Activated CD4-positive, alpha-beta T cell treated with anti-CD3 and anti-CD28 coated beads, Interleukin-2, amount 50 U/mL, for 48 hours (primary cell): ENCODE results near the gene ST3GAL6.

ENCODE experiments used
- DNase-seq, 2 experiments: peaks; one replicate each; pipeline ENCODE4 v3.0.0-alpha.2; 2020

The ST3GAL6 gene

GRCh38 chr3:98778383-98778782, 15.2 kb downstream of the ST3GAL6 start:
- DNase-seq: no peak

GRCh38 chr3:98778852-98779413, 15.8 kb downstream of the ST3GAL6 start:
- no peak for DNase-seq

- DNase-seq: no peak
Observed at GRCh38 chr3:98779541-98780335, 16.6 kb downstream of the ST3GAL6 start.

- DNase-seq: no peak
Observed at GRCh38 chr3:98780343-98780742, 17.2 kb downstream of the ST3GAL6 start.

- no peak for DNase-seq
Observed at GRCh38 chr3:98782824-98783500, 19.8 kb downstream of the ST3GAL6 start.

- no peak for DNase-seq
Observed at GRCh38 chr3:98784042-98784441, 20.9 kb downstream of the ST3GAL6 start.

- no peak for DNase-seq
Observed at GRCh38 chr3:98784666-98785600, 21.8 kb downstream of the ST3GAL6 start.

GRCh38 chr3:98786364-98787006, 23.3 kb downstream of the ST3GAL6 start:
- DNase-seq: no peak

GRCh38 chr3:98787181-98787580, 24.0 kb downstream of the ST3GAL6 start:
- no peak for DNase-seq

GRCh38 chr3:98788651-98789050, 25.5 kb downstream of the ST3GAL6 start:
- no peak for DNase-seq

GRCh38 chr3:98791341-98792325, 28.5 kb downstream of the ST3GAL6 start:
- no peak for DNase-seq

- no peak for DNase-seq
Observed at GRCh38 chr3:98793971-98794370, 30.8 kb downstream of the ST3GAL6 start.

GRCh38 chr3:98796334-98796733, 33.2 kb downstream of the ST3GAL6 start:
- DNase-seq: no peak

GRCh38 chr3:98797905-98798304, 34.8 kb downstream of the ST3GAL6 start:
- no peak for DNase-seq

GRCh38 chr3:98798820-98799219, 35.7 kb downstream of the ST3GAL6 start:
- DNase-seq: no peak

GRCh38 chr3:98799479-98799878, 36.3 kb downstream of the ST3GAL6 start:
- DNase-seq: no peak

GRCh38 chr3:98800401-98800800, 37.3 kb downstream of the ST3GAL6 start:
- DNase-seq: no peak

- DNase-seq: no peak
Observed at GRCh38 chr3:98801043-98801747, 38.1 kb downstream of the ST3GAL6 start.

GRCh38 chr3:98805571-98805970, 42.4 kb downstream of the ST3GAL6 start:
- DNase-seq: no peak

- DNase-seq: no peak
Observed at GRCh38 chr3:98806521-98806920, 43.4 kb downstream of the ST3GAL6 start.
